B cell (primary cell): Measurements from ENCODE around the gene EIF2A. TPM values are rescaled to one million over a fixed set of nuclear protein-coding genes. Genes with fewer than 3 reads are reported as not detected.

Source experiments
- ATAC-seq: fragments of 200-7000 bp; cut with Tn5 transposase; one replicate; pipeline ENCODE4 v1.10.0; 2021; ENCODE audit warnings: low read depth, mild to moderate bottlenecking, moderate number of reproducible peaks, moderate library complexity
- CTCF ChIA-PET: fragments of 350-600 bp; sonication (Branson Sonifier 250); formaldehyde crosslinking; loops from one replicate; lab custom pipeline; 2021; ENCODE audit warnings: antibody characterized with exemption, inconsistent platforms; lab: Charles Lee
- POLR2A ChIA-PET: fragments of 350-600 bp; sonication (Branson Sonifier 250); formaldehyde crosslinking; loops from one replicate; lab custom pipeline; 2021; ENCODE audit warnings: antibody characterized with exemption; lab: Charles Lee
- DNase-seq: peaks from one replicate; pipeline ENCODE4 v3.0.0; 2013
- H2AFZ ChIP-seq: 2 replicates; pipeline ENCODE4 v1.6.1; 2012; ENCODE audit warnings: mild to moderate bottlenecking, low read depth, low read length; ENCODE audit not compliant: insufficient read depth, poor library complexity, severe bottlenecking
- H3K27ac ChIP-seq, 2 donors: 1 replicate in 1 of 2; 2 replicates in 1 of 2; pipeline ENCODE4 v1.5.1; 2012 to 2013; ENCODE audit warnings: low read length in 2 of 2, mild to moderate bottlenecking in 2 of 2, moderate library complexity in 1 of 2
- H3K27me3 ChIP-seq, 4 experiments: fragments of 200-600 bp in 1 of 4; sonication (generic) in 1 of 4; replicated peaks in 1 of 4; 1 replicate in 2 of 4; 2 replicates in 2 of 4; pipeline versions ENCODE4 v1.6.1 to v1.7.0; 2013 to 2016; ENCODE audit warnings: low read length in 3 of 4, mild to moderate bottlenecking in 2 of 4, mixed read lengths in 1 of 4, moderate library complexity in 1 of 4; ENCODE audit not compliant: insufficient read depth in 4 of 4, control insufficient read depth in 3 of 4; ENCODE audit errors: control extremely low read depth in 1 of 4
- H3K36me3 ChIP-seq, 2 experiments: replicated peaks in 1 of 2; 1 replicate in 1 of 2; 2 replicates in 1 of 2; pipeline versions ENCODE4 v1.6.1 to v1.7.1; 2013; ENCODE audit warnings: low read length in 1 of 2; ENCODE audit not compliant: insufficient read depth in 2 of 2, control insufficient read depth in 1 of 2; ENCODE audit errors: control extremely low read depth in 1 of 2, extremely low read depth in 1 of 2
- H3K4me1 ChIP-seq, 2 donors: fragments of 200-600 bp in 1 of 2; sonication (generic) in 1 of 2; 1 replicate in 1 of 2; 2 replicates in 1 of 2; pipeline versions ENCODE4 v1.5.1 to v1.6.1; 2013 to 2017; ENCODE audit warnings: low read length in 2 of 2; ENCODE audit not compliant: control insufficient read depth in 2 of 2, insufficient read depth in 2 of 2
- H3K4me2 ChIP-seq: replicated peaks from 2 replicates; pipeline ENCODE3; 2012; ENCODE audit warnings: mild to moderate bottlenecking, low read depth, low read length; ENCODE audit not compliant: poor library complexity, severe bottlenecking
- H3K4me3 ChIP-seq, 5 experiments: fragments of 200-600 bp in 1 of 5; sonication (generic) in 1 of 5; 1 replicate in 3 of 5; 2 replicates in 2 of 5; pipeline versions ENCODE4 v1.5.1 to v1.7.0; 2011 to 2016; ENCODE audit warnings: low read length in 4 of 5, mild to moderate bottlenecking in 4 of 5, low read depth in 2 of 5, control low read depth in 1 of 5, moderate library complexity in 1 of 5; ENCODE audit not compliant: insufficient read depth in 1 of 5; ENCODE audit errors: control extremely low read depth in 1 of 5, extremely low read depth in 1 of 5
- H3K79me2 ChIP-seq: fragments of 200-600 bp; sonication (generic); one replicate; pipeline ENCODE4 v1.6.0; 2016; ENCODE audit warnings: low read length; ENCODE audit not compliant: control insufficient read depth, insufficient read depth
- H3K9ac ChIP-seq: fragments of 200-600 bp; sonication (generic); 2 replicates; pipeline ENCODE4 v1.6.1; 2017; ENCODE audit warnings: mild to moderate bottlenecking, low read length, moderate library complexity
- H3K9me3 ChIP-seq, 3 donors: one replicate each; pipeline versions ENCODE4 v1.6.1 to v1.7.1; 2013; ENCODE audit warnings: low read length in 2 of 3; ENCODE audit not compliant: control insufficient read depth in 2 of 3, insufficient read depth in 1 of 3; ENCODE audit errors: control extremely low read depth in 1 of 3
- H4K20me1 ChIP-seq: 2 replicates; pipeline ENCODE4 v1.6.0; 2012; ENCODE audit warnings: mild to moderate bottlenecking, low read length; ENCODE audit not compliant: insufficient read depth, control insufficient read depth, poor library complexity, severe bottlenecking
- H3K27ac Mint-ChIP-seq: one replicate; pipeline ENCODE4 v1.8.0; 2021; ENCODE audit warnings: mixed read lengths
- H3K27me3 Mint-ChIP-seq: one replicate; pipeline ENCODE4 v1.8.0; 2021; ENCODE audit warnings: mixed read lengths
- H3K4me1 Mint-ChIP-seq: one replicate; pipeline ENCODE4 v1.8.0; 2021; ENCODE audit warnings: mixed read lengths
- H3K4me3 Mint-ChIP-seq: one replicate; pipeline ENCODE4 v1.8.0; 2021; ENCODE audit warnings: mixed read lengths
- H3K9me3 Mint-ChIP-seq: one replicate; pipeline ENCODE4 v1.8.0; 2022; ENCODE audit warnings: mixed read lengths; ENCODE audit not compliant: insufficient read depth
- EZH2 ChIP-seq: IDR thresholded peaks from 2 replicates; pipeline ENCODE4 v1.6.1; 2012; ENCODE audit warnings: borderline replicate concordance, low read depth, mild to moderate bottlenecking, moderate library complexity, low read length; ENCODE audit not compliant: insufficient read depth, poor library complexity, severe bottlenecking
- WGBS: methylation state at CpG from one replicate; pipeline ENCODE4 v1.1.5; 2013; ENCODE audit warnings: missing lambda C conversion rate; ENCODE audit not compliant: insufficient coverage; 5-methylcytosine and 5-hydroxymethylcytosine counted together
- intact Hi-C: fragments of 100-400 bp; cut with micrococcal nuclease; formaldehyde crosslinking; loops from one replicate; pipeline ENCODE4 v1.10.0; 2022
- polyA plus RNA-seq: library from polyadenylated mRNA; depleted of rRNA; stranded (reverse); fragments of >200 nt; gene quantifications from 2 replicates; pipeline ENCODE4 v1.2.3, GENCODE V29; 2012
- total RNA-seq, 2 donors: library from RNA; stranded (reverse); fragments of 120-200 nt in 1 of 2; gene quantifications; 1 replicate in 1 of 2; 2 replicates in 1 of 2; pipeline versions ENCODE4 v1.2.3 to v1.2.4, GENCODE V29; 2013 to 2022
- TF ChIP-seq, protein P1 (sequence below): fragments of 200-600 bp; IDR thresholded peaks from one replicate; pipeline ENCODE4 v1.8.0; 2022; ENCODE audit warnings: antibody characterized with exemption, mild to moderate bottlenecking

EIF2A gene
- total and polyA plus RNA-seq, 2 donors (not counting 1 experiment from before 2014, with no cell fraction given) = 63.4 to 78.8 TPM

- peaks cover 28 to 50% of the 10 kb centered on the region in 2 donors for H3K4me1 ChIP-seq
- H3K9me3 ChIP-seq = no peaks in the 10 kb centered on the region
- peaks cover 0 to 20% of the 10 kb centered on the region in 2 experiments for H3K36me3 ChIP-seq
- Mint-ChIP-seq H3K9me3 (no peaks in the 10 kb centered on the region), H3K27me3 (no peaks in the 10 kb centered on the region), H3K4me3 (no peak overlapping the region), H3K4me1 (peaks cover 63% of the 10 kb centered on the region), H3K27ac (no peak overlapping the region)
- peaks cover 78% of the 10 kb centered on the region for H4K20me1 ChIP-seq
- no peak overlapping the region for H2AFZ ChIP-seq
- TF ChIP-seq, protein P1, sequence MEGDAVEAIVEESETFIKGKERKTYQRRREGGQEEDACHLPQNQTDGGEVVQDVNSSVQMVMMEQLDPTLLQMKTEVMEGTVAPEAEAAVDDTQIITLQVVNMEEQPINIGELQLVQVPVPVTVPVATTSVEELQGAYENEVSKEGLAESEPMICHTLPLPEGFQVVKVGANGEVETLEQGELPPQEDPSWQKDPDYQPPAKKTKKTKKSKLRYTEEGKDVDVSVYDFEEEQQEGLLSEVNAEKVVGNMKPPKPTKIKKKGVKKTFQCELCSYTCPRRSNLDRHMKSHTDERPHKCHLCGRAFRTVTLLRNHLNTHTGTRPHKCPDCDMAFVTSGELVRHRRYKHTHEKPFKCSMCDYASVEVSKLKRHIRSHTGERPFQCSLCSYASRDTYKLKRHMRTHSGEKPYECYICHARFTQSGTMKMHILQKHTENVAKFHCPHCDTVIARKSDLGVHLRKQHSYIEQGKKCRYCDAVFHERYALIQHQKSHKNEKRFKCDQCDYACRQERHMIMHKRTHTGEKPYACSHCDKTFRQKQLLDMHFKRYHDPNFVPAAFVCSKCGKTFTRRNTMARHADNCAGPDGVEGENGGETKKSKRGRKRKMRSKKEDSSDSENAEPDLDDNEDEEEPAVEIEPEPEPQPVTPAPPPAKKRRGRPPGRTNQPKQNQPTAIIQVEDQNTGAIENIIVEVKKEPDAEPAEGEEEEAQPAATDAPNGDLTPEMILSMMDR = no peak
- TF ChIP-seq EZH2 = no peak
- H3K27me3 ChIP-seq = no peaks in the 10 kb centered on the region
- CTCF ChIA-PET = interaction anchor here (1.1 kb wide), 1 partner anchor 9 kb away, joined by 4 read pairs; no protein-coding TSS in a partner anchor
- POLR2A ChIA-PET = no interaction called here
- intact Hi-C loops = no loop called here
- H3K79me2 ChIP-seq = peaks cover 83% of the 10 kb centered on the region
- no peak overlapping the region for H3K4me2 ChIP-seq
- ATAC-seq (no peak), DNase-seq (no peak)
- no peak overlapping the region for H3K9ac ChIP-seq
- 99% methylated on average over 34 of the region's 34 CpGs for WGBS
- no peak overlapping the region for H3K27ac ChIP-seq
- no peak overlapping the region for H3K4me3 ChIP-seq
Observed at GRCh38 chr3:150611666-150612065, 65.1 kb downstream of the EIF2A start.

GRCh38 chr3:150612494-150612893, 65.9 kb downstream of the EIF2A start:
- H3K4me3 ChIP-seq = no peak overlapping the region
- CTCF ChIA-PET = interaction anchor here (1.1 kb wide), 1 partner anchor 8 kb away, joined by 4 read pairs; no protein-coding TSS in a partner anchor

More at GRCh38 chr3:150612494-150612893, 65.9 kb downstream of the EIF2A start:
- peaks cover 78% of the 10 kb centered on the region for H4K20me1 ChIP-seq
- ATAC-seq (no peak), DNase-seq (no peak)
- no peak for TF ChIP-seq EZH2
- TF ChIP-seq, protein P1 = no peak
- no peak overlapping the region for H3K27ac ChIP-seq
- H3K36me3 ChIP-seq = peaks cover 0 to 17% of the 10 kb centered on the region in 2 experiments
- H3K27me3 ChIP-seq = no peaks in the 10 kb centered on the region
- H3K4me1 ChIP-seq = peaks cover 22 to 41% of the 10 kb centered on the region in 2 donors
- no peak overlapping the region for H3K4me2 ChIP-seq
- Mint-ChIP-seq H3K27me3 (no peaks in the 10 kb centered on the region), H3K27ac (no peak overlapping the region), H3K9me3 (no peaks in the 10 kb centered on the region), H3K4me1 (peaks cover 60% of the 10 kb centered on the region), H3K4me3 (no peak overlapping the region)
- H3K9ac ChIP-seq = no peak overlapping the region
- POLR2A ChIA-PET = no interaction called here
- peaks cover 83% of the 10 kb centered on the region for H3K79me2 ChIP-seq
- no peak overlapping the region for H2AFZ ChIP-seq
- no CpG with 5 or more reads among the region's 1 CpG for WGBS
- H3K9me3 ChIP-seq = no peaks in the 10 kb centered on the region
- intact Hi-C loops = no loop called here
